Measurements from ENCODE around the gene TM4SF18. TPM values are rescaled to one million over a fixed set of nuclear protein-coding genes. Genes with fewer than 3 reads are reported as not detected.

Gene TM4SF18
- polyA plus RNA-seq, 1 donor from 2014 or later: not detected

GRCh38 chr3:149291178-149291577 lies 42.3 kb downstream of the TM4SF18 start:
- no peak for TF ChIP-seq EP300 (conservative IDR thresholded peaks at IDR 0.05; ENCODE audit: poor library complexity, severe bottlenecking)
- no peak for TF ChIP-seq TAF1 (IDR thresholded peaks at IDR 0.05; ENCODE audit: low read depth)
- TF ChIP-seq RAD21 (conservative IDR thresholded peaks at IDR 0.05): no peak
- no peak for TF ChIP-seq SMC3 (conservative IDR thresholded peaks at IDR 0.05; ENCODE audit: poor library complexity)
- no peak for TF ChIP-seq MXI1 (conservative IDR thresholded peaks at IDR 0.05; ENCODE audit: poor library complexity, severe bottlenecking)
- TF ChIP-seq CTCF (IDR thresholded peaks at IDR 0.05; ENCODE audit: poor library complexity, severe bottlenecking): no peak
- TF ChIP-seq EZH2 (IDR thresholded peaks at IDR 0.05; ENCODE audit: borderline replicate concordance, insufficient read depth, low read length, poor library complexity, severe bottlenecking): no peak
- no peak for TF ChIP-seq REST (IDR thresholded peaks at IDR 0.05; ENCODE audit: borderline replicate concordance)
- no peak for TF ChIP-seq POLR2AphosphoS5 (IDR thresholded peaks at IDR 0.05)
- no peak overlapping the region for H2AFZ ChIP-seq (ENCODE audit: low read depth, low read length)
- no peaks in the 10 kb centered on the region for H3K36me3 ChIP-seq (ENCODE audit: insufficient read depth, low read length)
- no peak overlapping the region for H3K27ac ChIP-seq (ENCODE audit: low read length)
- no peak overlapping the region for H3K9ac ChIP-seq (ENCODE audit: low read length)
- H4K20me1 ChIP-seq (ENCODE audit: insufficient read depth): no peaks in the 10 kb centered on the region
- no peaks in the 10 kb centered on the region for H3K27me3 ChIP-seq (ENCODE audit: insufficient read depth, low read depth, low read length)
- no peaks in the 10 kb centered on the region for H3K9me2 ChIP-seq (ENCODE audit: insufficient read depth, low read length)
- no peak overlapping the region for H3K4me2 ChIP-seq (ENCODE audit: low read length)
- no peaks in the 10 kb centered on the region for H3F3A ChIP-seq (ENCODE audit: insufficient read depth, low read length, poor library complexity, severe bottlenecking)
- no peaks in the 10 kb centered on the region for H3K9me3 ChIP-seq (ENCODE audit: low read length)
- H3K4me3 ChIP-seq (ENCODE audit: low read length): no peak overlapping the region
- H3K79me2 ChIP-seq (replicated peaks; ENCODE audit: insufficient read depth, low read length): no peaks in the 10 kb centered on the region

- no peaks in the 10 kb centered on the region for H3K36me3 ChIP-seq (ENCODE audit: insufficient read depth, low read length)
- H3K9me3 ChIP-seq (ENCODE audit: low read length): no peaks in the 10 kb centered on the region
- no peak overlapping the region for H3K4me2 ChIP-seq (ENCODE audit: low read length)
- H3K27me3 ChIP-seq (ENCODE audit: insufficient read depth, low read depth, low read length): no peaks in the 10 kb centered on the region
- TF ChIP-seq SMC3 (conservative IDR thresholded peaks at IDR 0.05; ENCODE audit: poor library complexity) (no peak), RAD21 (conservative IDR thresholded peaks at IDR 0.05) (no peak), REST (IDR thresholded peaks at IDR 0.05; ENCODE audit: borderline replicate concordance) (no peak), EP300 (conservative IDR thresholded peaks at IDR 0.05; ENCODE audit: poor library complexity, severe bottlenecking) (no peak), MXI1 (conservative IDR thresholded peaks at IDR 0.05; ENCODE audit: poor library complexity, severe bottlenecking) (no peak), TAF1 (IDR thresholded peaks at IDR 0.05; ENCODE audit: low read depth) (no peak), POLR2AphosphoS5 (IDR thresholded peaks at IDR 0.05) (no peak), CTCF (IDR thresholded peaks at IDR 0.05; ENCODE audit: poor library complexity, severe bottlenecking) (no peak), EZH2 (IDR thresholded peaks at IDR 0.05; ENCODE audit: borderline replicate concordance, insufficient read depth, low read length, poor library complexity, severe bottlenecking) (no peak)
- H2AFZ ChIP-seq (ENCODE audit: low read depth, low read length): no peak overlapping the region
- H4K20me1 ChIP-seq (ENCODE audit: insufficient read depth): no peaks in the 10 kb centered on the region
- H3F3A ChIP-seq (ENCODE audit: insufficient read depth, low read length, poor library complexity, severe bottlenecking): no peaks in the 10 kb centered on the region
- H3K27ac ChIP-seq (ENCODE audit: low read length): no peak overlapping the region
- no peak overlapping the region for H3K9ac ChIP-seq (ENCODE audit: low read length)
- no peaks in the 10 kb centered on the region for H3K9me2 ChIP-seq (ENCODE audit: insufficient read depth, low read length)
- no peaks in the 10 kb centered on the region for H3K79me2 ChIP-seq (replicated peaks; ENCODE audit: insufficient read depth, low read length)
- no peak overlapping the region for H3K4me3 ChIP-seq (ENCODE audit: low read length)
Observed at GRCh38 chr3:149288655-149289054, 44.8 kb downstream of the TM4SF18 start.
